Sigmoid colon (tissue), 7 donors: ENCODE measurements around the gene BCAS3. TPM values are rescaled to one million over a fixed set of nuclear protein-coding genes. Genes with fewer than 3 reads are reported as not detected.
"Not testable (repeated sequence)": the region's sequence is repeated elsewhere in the genome, so short reads cannot be mapped to it uniquely, and the experiment has no call there.

Experiments
- DNase-seq: peaks from one replicate; pipeline ENCODE4 v3.0.0-alpha.2; 2019
- H3K27ac ChIP-seq, 4 donors: fragments of 200-600 bp; sonication (generic); one replicate each; pipeline ENCODE4 v1.5.1; 2016 to 2019; ENCODE audit warnings: mild to moderate bottlenecking in 1 of 4
- H3K27me3 ChIP-seq, 3 donors: fragments of 200-600 bp; sonication (generic); one replicate each; pipeline ENCODE4 v1.5.1; 2019; ENCODE audit warnings: mild to moderate bottlenecking in 1 of 3
- H3K36me3 ChIP-seq, 4 donors: fragments of 200-600 bp; sonication (generic); one replicate each; pipeline ENCODE4 v1.5.1; 2016 to 2019
- H3K4me1 ChIP-seq, 4 donors: fragments of 200-600 bp; sonication (generic); one replicate each; pipeline ENCODE4 v1.5.1; 2017 to 2019
- H3K4me3 ChIP-seq, 4 donors: fragments of 200-600 bp; sonication (generic); one replicate each; pipeline ENCODE4 v1.5.1; 2017 to 2019; ENCODE audit warnings: mild to moderate bottlenecking in 2 of 4, moderate library complexity in 1 of 4
- H3K9me3 ChIP-seq, 4 donors: fragments of 200-600 bp in 3 of 4; sonication (generic) in 3 of 4; one replicate each; pipeline versions ENCODE4 v1.5.1 to v1.6.1; 2013 to 2019
- EP300 ChIP-seq, 4 donors: sonication (generic); formaldehyde crosslinking; IDR thresholded peaks; one replicate each; pipeline ENCODE4 v1.6.1; 2017; ENCODE audit warnings: antibody characterized with exemption in 4 of 4
- POLR2A ChIP-seq, 2 donors: fragments of 450-650 bp; IDR thresholded peaks; one replicate each; pipeline ENCODE4 v1.6.1; 2016; ENCODE audit warnings: antibody characterized with exemption in 2 of 2, mild to moderate bottlenecking in 2 of 2, moderate library complexity in 2 of 2
- POLR2AphosphoS5 ChIP-seq, 4 donors: sonication (generic); formaldehyde crosslinking; IDR thresholded peaks; one replicate each; pipeline ENCODE4 v1.6.1; 2017; ENCODE audit warnings: antibody characterized with exemption in 4 of 4
- WGBS, 2 donors: extraction: QIAGEN DNeasy Blood & Tissue Kit; methylation state at CpG; one replicate each; pipeline ENCODE4 v1.1.7; 2013; 5-methylcytosine and 5-hydroxymethylcytosine counted together
- intact Hi-C: fragments of 100-400 bp; cut with DNase I; formaldehyde crosslinking; loops from one replicate; pipeline ENCODE4 v1.15.1; 2023
- polyA plus RNA-seq, 3 donors: library from polyadenylated mRNA; stranded (reverse); fragments of 200-250 nt; gene quantifications; one replicate each; pipeline ENCODE4 v1.2.3, GENCODE V29; 2013
- total RNA-seq, 4 donors: library from RNA; depleted of rRNA; stranded (reverse); fragments of >200 nt; gene quantifications; one replicate each; pipeline ENCODE4 v1.1.0, GENCODE V29; 2016
- TF ChIP-seq, protein P1 (sequence below), 4 experiments: fragments of 450-650 bp in 3 of 4; fragments of 200-600 bp in 1 of 4; IDR thresholded peaks; one replicate each; pipeline ENCODE4 v1.5.1; 2016 to 2019; ENCODE audit warnings: antibody characterized with exemption in 4 of 4, mild to moderate bottlenecking in 3 of 4, moderate library complexity in 2 of 4
- donor health status: healthy with polysubstance abuse.
- donor health status: Bipolar disorder and iron deficiency.
- donor health status: healthy.

BCAS3 gene
- total and polyA plus RNA-seq, 7 donors = 6.3 to 38.5 (median 28.5) TPM

DNA sequence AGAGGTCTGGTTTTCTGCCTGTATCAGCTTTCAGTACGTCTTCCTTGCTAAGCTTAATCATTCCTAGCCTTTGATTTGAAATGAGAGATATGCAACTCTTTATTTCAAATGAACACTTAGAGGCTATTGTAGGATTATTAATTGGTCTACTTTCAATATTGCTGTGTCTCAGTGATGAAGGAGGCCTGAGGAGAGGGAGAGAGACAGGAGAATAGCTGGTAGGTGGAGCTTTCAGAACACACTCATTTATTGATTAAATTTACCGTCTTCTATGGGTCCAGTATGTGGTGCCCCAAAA, 187.0 kb downstream of the BCAS3 start:
- intact Hi-C loops = loop anchor here (5.0 kb wide), 1 partner anchor 53 kb away; no protein-coding TSS in a partner anchor
- TF ChIP-seq, protein P1, sequence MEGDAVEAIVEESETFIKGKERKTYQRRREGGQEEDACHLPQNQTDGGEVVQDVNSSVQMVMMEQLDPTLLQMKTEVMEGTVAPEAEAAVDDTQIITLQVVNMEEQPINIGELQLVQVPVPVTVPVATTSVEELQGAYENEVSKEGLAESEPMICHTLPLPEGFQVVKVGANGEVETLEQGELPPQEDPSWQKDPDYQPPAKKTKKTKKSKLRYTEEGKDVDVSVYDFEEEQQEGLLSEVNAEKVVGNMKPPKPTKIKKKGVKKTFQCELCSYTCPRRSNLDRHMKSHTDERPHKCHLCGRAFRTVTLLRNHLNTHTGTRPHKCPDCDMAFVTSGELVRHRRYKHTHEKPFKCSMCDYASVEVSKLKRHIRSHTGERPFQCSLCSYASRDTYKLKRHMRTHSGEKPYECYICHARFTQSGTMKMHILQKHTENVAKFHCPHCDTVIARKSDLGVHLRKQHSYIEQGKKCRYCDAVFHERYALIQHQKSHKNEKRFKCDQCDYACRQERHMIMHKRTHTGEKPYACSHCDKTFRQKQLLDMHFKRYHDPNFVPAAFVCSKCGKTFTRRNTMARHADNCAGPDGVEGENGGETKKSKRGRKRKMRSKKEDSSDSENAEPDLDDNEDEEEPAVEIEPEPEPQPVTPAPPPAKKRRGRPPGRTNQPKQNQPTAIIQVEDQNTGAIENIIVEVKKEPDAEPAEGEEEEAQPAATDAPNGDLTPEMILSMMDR (IDR thresholded peaks at IDR 0.05) = no peak
- TF ChIP-seq POLR2AphosphoS5 (IDR thresholded peaks at IDR 0.05) (no peak), EP300 (IDR thresholded peaks at IDR 0.05) (no peak), POLR2A (IDR thresholded peaks at IDR 0.05) (no peak)
- Histone ChIP-seq H3K4me1 (no peaks in the 10 kb centered on the region), H3K36me3 (no peaks in the 10 kb centered on the region), H3K27ac (no peak overlapping the region), H3K27me3 (no peaks in the 10 kb centered on the region), H3K4me3 (no peak overlapping the region), H3K9me3 (no peaks in the 10 kb centered on the region)
- WGBS, 2 donors = 73 to 91% methylated on average over 2 of the region's 2 CpGs
- DNase-seq = no peak

- Histone ChIP-seq H3K4me1 (no peaks in the 10 kb centered on the region), H3K4me3 (no peak overlapping the region), H3K9me3 (no peaks in the 10 kb centered on the region), H3K36me3 (no peaks in the 10 kb centered on the region), H3K27me3 (no peaks in the 10 kb centered on the region), H3K27ac (no peak overlapping the region)
- intact Hi-C loops = no loop called here
- DNase-seq = no peak
- TF ChIP-seq POLR2AphosphoS5 (IDR thresholded peaks at IDR 0.05) = no peak
- TF ChIP-seq, protein P1 (IDR thresholded peaks at IDR 0.05) = no peak
- TF ChIP-seq POLR2A (IDR thresholded peaks at IDR 0.05) = no peak
- no peak for TF ChIP-seq EP300 (IDR thresholded peaks at IDR 0.05)
- 89 to 96% methylated on average over 2 of the region's 2 CpGs for WGBS, 2 donors
These were observed 197.1 kb downstream of the BCAS3 start for GRCh38 chr17:60874772-60875171.

DNA sequence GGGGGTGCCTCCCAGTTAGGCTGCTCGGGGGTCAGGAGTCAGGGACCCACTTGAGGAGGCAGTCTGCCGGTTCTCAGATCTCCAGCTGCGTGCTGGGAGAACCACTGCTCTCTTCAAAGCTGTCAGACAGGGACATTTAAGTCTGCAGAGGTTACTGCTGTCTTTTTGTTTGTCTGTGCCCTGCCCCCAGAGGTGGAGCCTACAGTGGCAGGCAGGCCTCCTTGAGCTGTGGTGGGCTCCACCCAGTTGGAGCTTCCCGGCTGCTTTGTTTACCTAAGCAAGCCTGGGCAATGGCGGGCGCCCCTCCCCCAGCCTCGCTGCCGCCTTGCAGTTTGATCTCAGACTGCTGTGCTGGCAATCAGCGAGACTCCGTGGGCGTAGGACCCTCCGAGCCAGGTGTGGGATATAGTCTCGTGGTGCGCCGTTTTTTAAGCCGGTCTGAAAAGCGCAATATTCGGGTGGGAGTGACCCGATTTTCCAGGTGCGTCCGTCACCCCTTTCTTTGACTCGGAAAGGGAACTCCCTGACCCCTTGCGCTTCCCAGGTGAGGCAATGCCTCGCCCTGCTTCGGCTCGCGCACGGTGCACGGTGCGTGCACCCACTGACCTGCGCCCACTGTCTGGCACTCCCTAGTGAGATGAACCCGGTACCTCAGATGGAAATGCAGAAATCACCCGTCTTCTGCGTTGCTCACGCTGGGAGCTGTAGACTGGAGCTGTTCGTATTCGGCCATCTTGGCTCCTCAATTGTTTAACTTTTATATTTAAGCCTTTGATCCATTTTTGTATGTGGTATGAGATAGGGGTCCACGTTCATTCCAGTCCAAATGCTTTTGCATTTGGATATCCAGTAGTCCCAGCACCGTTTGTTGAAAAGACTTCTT, 209.3 kb downstream of the BCAS3 start:
- H3K4me1 ChIP-seq, DNase-seq, H3K36me3 ChIP-seq, H3K27me3 ChIP-seq, H3K9me3 ChIP-seq, H3K4me3 ChIP-seq, H3K27ac ChIP-seq, intact Hi-C loops: not testable (repeated sequence)
- 19 to 61% methylated on average over 20 to 21 of the region's 39 CpGs for WGBS, 2 donors

GRCh38 chr17:60887614-60888028, 210.0 kb downstream of the BCAS3 start:
- H3K27me3 ChIP-seq = no peaks in the 10 kb centered on the region
- no peak overlapping the region for H3K4me3 ChIP-seq
- H3K27ac ChIP-seq = no peak overlapping the region
- no peaks in the 10 kb centered on the region for H3K4me1 ChIP-seq
- TF ChIP-seq, protein P1 (IDR thresholded peaks at IDR 0.05) = no peak
- no peak for TF ChIP-seq POLR2AphosphoS5 (IDR thresholded peaks at IDR 0.05)
- no peak for TF ChIP-seq EP300 (IDR thresholded peaks at IDR 0.05)
- no peak for TF ChIP-seq POLR2A (IDR thresholded peaks at IDR 0.05)
- no peaks in the 10 kb centered on the region for H3K9me3 ChIP-seq
- intact Hi-C loops = no loop called here
- no peak for DNase-seq
- no peaks in the 10 kb centered on the region for H3K36me3 ChIP-seq

DNA sequence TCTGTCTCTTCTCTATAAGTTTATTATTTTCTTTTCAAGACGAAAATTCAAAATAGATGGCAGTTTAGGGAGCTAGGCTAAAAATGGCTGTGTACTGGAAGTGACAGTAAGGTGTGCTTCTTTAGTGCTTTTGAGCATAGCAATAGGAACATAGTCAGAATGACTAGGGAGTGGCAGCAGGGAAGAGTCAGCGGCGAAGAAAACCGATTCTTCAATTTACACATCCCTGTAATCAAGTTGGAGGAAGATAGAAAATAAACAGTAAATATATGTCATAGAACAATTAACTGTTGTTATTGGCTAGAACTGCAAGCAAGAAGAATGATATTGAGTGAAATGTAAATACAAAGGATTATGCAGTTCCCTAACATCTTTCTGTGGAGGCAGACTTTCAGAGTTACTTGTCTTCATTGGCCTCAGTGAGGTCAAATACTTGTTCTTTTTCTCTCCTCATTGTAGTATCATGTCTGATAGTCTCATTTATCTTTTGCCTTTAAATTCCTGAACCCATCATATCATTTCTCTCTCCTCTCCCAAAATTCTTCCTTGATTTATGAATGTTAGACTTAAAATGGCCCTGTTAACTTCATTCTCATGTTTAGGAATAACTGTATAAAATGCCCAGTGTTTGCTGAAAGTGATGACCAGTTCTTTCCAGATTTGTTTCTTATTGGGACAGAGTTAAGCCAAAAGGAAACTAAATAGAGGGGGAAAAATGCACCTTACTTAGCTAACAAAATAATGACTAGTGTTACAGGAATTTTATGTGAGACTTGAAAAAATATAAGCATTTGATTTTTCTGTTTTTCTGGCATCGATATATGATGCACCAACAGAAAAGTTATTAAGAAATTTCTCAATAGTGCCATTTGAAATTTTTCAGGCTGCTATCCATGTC, 211.4 kb downstream of the BCAS3 start:
- TF ChIP-seq, protein P1 (IDR thresholded peaks at IDR 0.05) = no peak
- TF ChIP-seq POLR2A (IDR thresholded peaks at IDR 0.05) = no peak
- TF ChIP-seq POLR2AphosphoS5 (IDR thresholded peaks at IDR 0.05) = no peak

More for the DNA sequence above, 211.4 kb downstream of the BCAS3 start:
- intact Hi-C loops = no loop called here
- no peaks in the 10 kb centered on the region for H3K36me3 ChIP-seq
- peaks cover 0 to 3% (median 0%) of the 10 kb centered on the region in 4 donors for H3K9me3 ChIP-seq
- H3K27me3 ChIP-seq = no peaks in the 10 kb centered on the region
- WGBS, 2 donors = 65 to 85% methylated on average over 5 of the region's 5 CpGs
- no peaks in the 10 kb centered on the region for H3K4me1 ChIP-seq
- H3K27ac ChIP-seq = no peak overlapping the region
- H3K4me3 ChIP-seq = no peak overlapping the region
- DNase-seq = no peak
